GM18498 (cell line): Measurements from ENCODE around the gene C1orf167.

Experiments
- ATAC-seq: cut with Tn5 transposase; IDR thresholded peaks from one replicate; pipeline ENCODE4 v1.9.1; 2021; ENCODE audit warnings: mild to moderate bottlenecking, moderate library complexity; ENCODE audit not compliant: unreplicated experiment

The C1orf167 gene, protein sequence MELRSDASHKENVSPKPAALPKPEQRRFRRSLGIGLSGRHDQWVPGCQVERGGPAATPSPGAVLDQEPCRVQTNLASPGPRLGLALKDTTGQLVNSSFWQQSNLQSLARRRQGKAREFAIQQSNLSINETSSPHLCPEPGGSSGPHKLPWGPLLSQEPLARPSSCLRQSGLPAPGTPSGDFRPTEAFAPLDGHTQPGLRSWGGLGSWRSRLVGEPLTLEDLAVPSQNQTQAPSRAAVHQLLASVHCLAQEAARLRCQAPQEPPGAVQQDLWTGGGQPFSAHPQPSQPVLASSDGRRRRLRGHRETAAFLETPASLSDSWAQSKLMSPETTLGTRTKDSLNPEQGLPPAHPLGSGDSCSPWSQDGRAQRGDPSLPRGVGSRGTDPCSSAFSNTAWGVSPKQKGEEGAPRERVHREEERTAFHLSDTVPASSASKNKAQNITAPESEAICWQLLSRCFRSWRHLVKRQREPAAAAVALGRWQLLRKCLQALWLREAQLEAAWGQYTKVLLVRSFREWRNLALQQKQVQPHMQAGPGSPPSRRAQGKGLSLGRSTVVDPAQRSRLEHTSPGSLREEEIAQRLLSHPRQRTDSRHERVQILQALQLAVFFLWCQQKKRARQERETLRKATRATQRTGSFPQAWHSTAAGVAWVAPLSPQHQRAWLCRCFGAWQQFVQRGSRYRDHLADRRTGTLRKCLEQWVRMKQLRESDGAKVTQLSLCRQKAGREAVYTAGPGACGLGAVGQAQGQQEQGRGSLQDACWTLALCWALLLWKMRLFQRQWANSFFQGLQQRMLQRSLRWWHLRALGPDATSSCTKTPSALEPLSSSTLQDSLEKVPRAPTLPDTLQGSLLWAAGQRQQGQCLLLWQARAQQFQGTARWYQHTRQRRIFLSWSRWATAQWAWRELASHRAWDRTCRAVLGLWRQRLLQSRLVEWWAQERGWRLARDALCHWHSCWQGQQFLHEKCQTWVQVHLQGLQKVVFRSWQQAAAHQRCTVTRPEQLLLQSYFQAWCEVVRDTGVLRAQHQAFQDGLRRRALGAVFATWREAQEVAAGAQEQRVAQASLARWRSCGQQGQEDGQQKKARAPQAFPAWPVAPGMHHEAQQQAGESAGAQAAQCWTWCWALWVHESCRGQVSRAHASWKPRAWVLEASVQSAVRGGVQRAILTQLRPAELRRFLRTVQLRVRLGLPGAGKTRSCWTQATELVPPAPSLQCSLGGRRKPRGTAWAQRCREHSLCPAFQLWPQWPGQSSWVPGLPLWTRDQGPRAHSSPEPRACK (N-terminal part only)

DNA sequence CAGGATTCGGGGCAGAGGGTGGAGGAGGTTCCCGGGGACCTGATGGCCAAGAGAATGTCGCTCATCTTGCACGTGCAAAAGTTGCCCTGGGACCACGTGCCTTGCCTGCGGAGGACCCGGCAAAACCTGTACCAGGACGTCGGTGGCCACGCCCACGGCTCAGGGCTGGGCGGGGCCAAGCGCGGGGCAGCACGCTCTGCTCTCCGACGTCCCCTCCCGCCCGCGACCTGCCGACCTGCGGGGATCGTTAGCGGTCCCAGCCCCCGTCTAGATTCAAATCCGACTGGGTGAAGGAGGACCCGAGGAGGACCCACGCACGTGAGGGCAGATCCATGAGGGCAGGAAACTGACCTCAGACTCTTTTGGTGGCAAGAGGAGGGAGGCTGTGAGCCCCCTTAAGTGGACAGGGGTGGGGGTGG lies at the start of gene C1orf167:
C1orf167 (plus strand) TSS at position 206 of the 419 bp plus-strand sequence. CDS start 2,208 bp downstream, outside the sequence.
- no peak for ATAC-seq

- ATAC-seq = no peak
Observed at GRCh38 chr1:11712285-11712684, 49.7 kb upstream of the C1orf167 start.

DNA sequence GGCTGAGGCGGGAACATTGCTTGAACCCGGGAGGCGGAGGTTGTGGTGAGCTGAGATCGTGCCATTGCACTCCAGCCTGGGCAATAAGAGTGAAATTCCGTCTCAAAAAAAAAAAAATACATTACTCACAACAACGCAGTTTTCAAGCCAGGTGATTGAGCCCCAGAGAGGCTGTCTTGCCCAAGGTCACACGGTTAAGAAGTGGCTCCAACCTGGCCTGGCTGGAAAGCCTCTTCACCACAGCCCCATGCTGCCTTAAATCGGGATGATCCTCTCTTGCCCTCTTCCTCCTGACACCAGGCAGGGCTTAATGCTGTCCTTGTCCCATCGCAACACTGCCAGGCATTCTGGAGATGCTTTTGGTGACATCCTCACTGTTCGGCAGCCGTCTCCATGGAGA lies 48.9 kb upstream of the C1orf167 start:
- no peak for ATAC-seq

DNA sequence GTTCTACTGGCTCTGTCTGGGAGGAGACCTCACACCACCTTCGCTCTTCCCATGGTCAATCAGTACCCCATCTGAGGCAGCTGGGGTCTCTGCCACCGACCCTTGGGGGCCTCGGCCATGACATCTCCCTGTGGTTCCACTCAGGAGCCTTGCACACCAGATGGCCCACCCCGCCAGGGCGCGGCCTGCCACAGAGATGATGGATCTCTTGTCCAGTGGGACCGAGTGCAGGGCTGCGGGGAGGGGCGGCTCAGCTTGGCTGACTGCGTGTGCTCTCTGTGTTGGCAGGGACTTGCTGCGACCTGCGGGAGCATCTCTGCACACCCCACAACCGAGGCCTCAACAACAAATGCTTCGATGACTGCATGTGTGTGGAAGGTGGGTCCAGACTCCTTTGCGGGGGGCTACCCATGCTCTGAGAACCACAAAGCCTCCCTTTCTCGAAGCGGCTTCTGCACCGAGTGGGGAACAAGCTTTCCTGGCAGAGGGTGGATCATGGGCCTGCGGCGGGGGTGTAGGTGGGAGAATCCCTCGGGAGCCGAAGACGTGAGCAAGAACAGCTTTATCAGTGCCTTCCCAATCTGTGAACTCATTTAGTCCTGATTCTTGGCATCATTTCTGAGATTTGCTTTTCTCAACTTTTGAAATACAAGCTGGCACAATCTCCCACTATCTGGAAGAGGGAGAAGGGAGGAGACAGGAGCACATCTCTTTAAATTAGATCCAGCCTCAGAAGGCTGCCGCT lies 47.0 kb upstream of the C1orf167 start:
- ATAC-seq = no peak

DNA sequence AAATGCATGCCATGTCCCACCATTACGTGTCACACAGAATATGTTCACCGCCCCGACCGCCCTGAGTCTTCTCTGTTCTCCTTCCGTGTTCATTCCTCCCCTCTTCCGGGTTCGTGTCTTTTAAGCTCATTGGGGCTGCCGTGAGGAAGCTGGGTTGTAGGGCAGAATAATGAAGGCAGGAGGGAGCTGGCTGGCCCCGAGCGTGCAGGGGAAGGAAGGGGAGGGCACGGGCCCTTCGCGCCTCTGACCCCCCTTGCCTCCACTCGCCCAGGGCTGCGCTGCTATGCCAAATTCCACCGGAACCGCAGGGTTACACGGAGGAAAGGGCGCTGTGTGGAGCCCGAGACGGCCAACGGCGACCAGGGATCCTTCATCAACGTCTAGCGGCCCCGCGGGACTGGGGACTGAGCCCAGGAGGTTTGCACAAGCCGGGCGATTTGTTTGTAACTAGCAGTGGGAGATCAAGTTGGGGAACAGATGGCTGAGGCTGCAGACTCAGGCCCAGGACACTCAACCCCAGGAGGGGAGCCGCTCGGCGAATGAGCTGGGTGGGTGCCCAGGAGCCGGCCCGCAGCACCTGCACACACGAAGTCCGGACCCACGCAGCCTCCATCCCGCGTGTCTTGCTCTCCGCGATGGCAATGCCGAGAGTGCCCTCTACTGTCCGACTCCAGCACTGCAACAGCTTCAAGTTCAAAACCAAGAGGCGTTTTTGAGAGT lies 42.5 kb upstream of the C1orf167 start:
- ATAC-seq = peak; percentile 54

- ATAC-seq = no peak
Observed at GRCh38 chr1:11720033-11720376, 42.0 kb upstream of the C1orf167 start.

- no peak for ATAC-seq
Observed at GRCh38 chr1:11720525-11720924, 41.5 kb upstream of the C1orf167 start.

- no peak for ATAC-seq
Observed at GRCh38 chr1:11721311-11721710, 40.7 kb upstream of the C1orf167 start.

DNA sequence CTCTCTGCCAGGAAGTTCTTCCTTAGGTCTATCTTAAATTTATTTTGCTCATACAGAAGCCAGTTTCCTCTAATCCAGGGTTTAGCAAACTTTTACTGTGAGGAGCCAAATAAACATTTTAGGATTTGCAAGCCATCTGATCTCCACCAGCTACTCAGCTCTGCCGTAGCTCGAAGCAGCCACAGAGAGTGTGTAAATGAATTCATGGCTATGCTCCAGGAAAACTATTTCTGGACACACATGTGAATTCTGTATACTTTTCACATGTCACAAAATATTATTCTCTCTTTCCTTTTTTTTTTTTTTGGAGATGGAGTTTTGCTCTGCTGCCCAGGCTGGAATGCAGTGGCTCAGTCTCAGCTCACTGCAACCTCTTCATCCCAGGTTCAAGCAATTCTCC lies 39.5 kb upstream of the C1orf167 start:
- ATAC-seq = no peak

DNA sequence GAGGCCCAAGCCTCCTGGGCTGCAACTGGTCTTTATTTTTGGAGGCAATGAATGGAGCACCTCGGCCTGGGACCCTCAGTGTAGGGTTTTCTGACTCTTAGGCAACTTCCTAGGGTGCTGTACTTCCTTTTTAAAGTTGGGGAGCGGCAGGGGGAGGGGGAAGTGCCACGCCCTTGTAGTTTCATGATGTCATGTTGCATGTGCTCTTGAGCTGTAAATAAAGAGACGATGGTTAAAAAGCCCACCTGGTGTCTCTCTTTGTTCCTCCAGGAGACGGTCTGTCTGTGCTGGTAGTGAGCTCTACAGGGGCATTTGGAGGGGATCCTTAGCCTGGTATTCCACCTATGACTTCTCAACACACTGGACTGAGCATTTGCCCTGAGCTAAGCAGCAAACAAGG lies 36.4 kb upstream of the C1orf167 start:
- ATAC-seq = no peak

DNA sequence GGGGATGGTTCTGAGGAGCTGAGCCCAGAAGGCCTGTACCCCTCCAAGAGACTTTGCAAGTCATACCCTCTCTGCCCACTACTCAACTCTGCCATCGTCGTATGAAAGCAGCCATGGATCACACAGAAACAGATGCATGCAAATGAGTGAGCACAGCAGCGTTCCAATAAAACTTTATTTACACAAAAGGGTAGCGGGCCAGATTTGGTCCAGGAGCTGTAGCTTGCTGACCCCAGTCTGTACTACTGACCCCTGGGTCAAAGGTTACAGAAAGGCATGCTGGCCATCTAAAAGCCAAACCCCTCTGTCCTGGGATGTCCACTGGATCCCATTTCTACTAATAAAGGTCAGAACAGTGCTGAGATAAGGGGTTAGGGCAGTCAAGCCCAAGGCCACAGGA lies 34.9 kb upstream of the C1orf167 start:
- no peak for ATAC-seq

DNA sequence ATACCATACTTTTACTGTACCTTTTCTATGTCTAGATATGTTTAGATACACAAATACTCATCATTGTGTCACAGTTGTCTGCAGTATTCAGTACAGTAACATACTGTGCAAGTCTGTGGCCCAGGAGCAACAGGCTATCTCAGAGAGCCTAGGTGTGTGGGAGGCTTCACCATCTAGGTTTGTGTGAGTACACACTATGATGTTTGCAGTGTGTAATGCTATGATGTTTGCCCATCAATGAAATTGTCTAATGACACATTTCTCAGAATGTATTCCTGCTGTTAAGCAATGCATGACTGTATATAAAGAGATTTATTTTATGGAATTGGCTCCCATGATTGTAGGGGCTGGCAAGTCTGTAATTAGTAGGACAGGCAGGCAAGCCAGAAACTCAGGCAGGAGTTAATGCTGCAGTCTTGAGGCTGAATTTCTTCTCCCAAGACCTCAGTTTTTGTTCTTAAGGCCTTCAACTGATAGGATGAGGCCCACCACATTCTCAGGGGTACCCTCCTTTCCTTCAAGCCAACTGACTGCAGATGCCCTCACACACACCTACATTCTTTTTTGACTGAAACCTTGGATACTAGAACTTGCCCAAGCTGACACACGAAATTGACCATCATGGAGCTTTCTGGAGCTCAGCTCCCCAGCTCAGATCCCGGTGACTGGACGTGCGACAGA lies 33.7 kb upstream of the C1orf167 start:
- ATAC-seq = no peak

- no peak for ATAC-seq
Observed at GRCh38 chr1:11729155-11729497, 32.9 kb upstream of the C1orf167 start.

- no peak for ATAC-seq
Observed at GRCh38 chr1:11729498-11730428, 32.2 kb upstream of the C1orf167 start.

DNA sequence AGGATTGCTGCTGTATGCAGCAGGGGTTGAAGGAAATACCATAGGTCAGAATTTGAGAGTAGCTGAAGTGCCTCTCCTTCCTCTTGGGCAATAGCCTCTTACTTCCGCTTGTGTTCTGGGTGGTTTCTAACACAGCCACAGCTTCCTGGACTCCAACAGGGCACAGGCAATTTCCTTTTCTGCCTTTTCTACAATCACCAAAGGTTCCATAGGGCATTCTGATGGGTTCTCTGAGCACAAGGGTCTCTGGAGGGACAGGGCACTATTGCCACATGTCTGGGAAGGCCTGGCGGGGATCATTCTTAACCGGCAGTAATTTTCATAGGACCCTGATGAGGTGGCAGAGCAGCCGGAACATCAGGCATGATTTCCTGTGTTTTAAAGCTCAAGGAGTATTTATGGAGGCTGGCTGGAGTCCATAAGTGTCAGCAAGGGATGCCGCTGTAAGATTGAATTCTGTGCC lies 31.5 kb upstream of the C1orf167 start:
- no peak for ATAC-seq

GRCh38 chr1:11731691-11732283 lies 30.2 kb upstream of the C1orf167 start:
- no peak for ATAC-seq

- no peak for ATAC-seq
Observed at GRCh38 chr1:11733306-11733705, 28.7 kb upstream of the C1orf167 start.

GRCh38 chr1:11735531-11735853 lies 26.5 kb upstream of the C1orf167 start:
- no peak for ATAC-seq
